Measurements from ENCODE around the gene PIGO. TPM values are rescaled to one million over a fixed set of nuclear protein-coding genes. Genes with fewer than 3 reads are reported as not detected.

Gene PIGO
- total and polyA plus RNA-seq, 12 donors, result 8.2 to 12.3 (median 10.3) TPM

- DNase-seq, result no peak
- H3K9me3 ChIP-seq, result no peaks in the 10 kb centered on the region
- intact Hi-C loops (cut with DNase I), result no loop called here
- no peak for TF ChIP-seq CTCF (IDR thresholded peaks at IDR 0.05)
- no peak overlapping the region for H3K27ac ChIP-seq
- 94 to 100% methylated on average over 2 of the region's 2 CpGs for WGBS, 2 donors
- no peak for ATAC-seq
- peaks cover 0 to 99% (median 48%) of the 10 kb centered on the region in 9 donors for H3K36me3 ChIP-seq
- no peaks in the 10 kb centered on the region for H3K27me3 ChIP-seq
- no peak overlapping the region for H3K4me3 ChIP-seq
- H3K4me1 ChIP-seq, result no peaks in the 10 kb centered on the region
Measured at GRCh38 chr9:35089434-35089833, 7.0 kb downstream of the PIGO start.

GRCh38 chr9:35085078-35085477 is 11.3 kb downstream of the PIGO start:
- TF ChIP-seq CTCF (IDR thresholded peaks at IDR 0.05), result no peak
- intact Hi-C loops (cut with DNase I), result no loop called here
- H3K27ac ChIP-seq, result no peak overlapping the region
- no peak for ATAC-seq
- H3K27me3 ChIP-seq, result no peaks in the 10 kb centered on the region
- peaks cover 0 to 56% (median 18%) of the 10 kb centered on the region in 9 donors for H3K36me3 ChIP-seq
- H3K4me3 ChIP-seq, result no peak overlapping the region
- H3K4me1 ChIP-seq, result peaks cover 0 to 7% (median 3%) of the 10 kb centered on the region in 9 donors
- 81 to 91% methylated on average over 2 of the region's 2 CpGs for WGBS, 2 donors
- no peaks in the 10 kb centered on the region for H3K9me3 ChIP-seq
- DNase-seq, result no peak

- TF ChIP-seq CTCF (IDR thresholded peaks at IDR 0.05), result peak in 1 of 9 donors; percentile 20
- peaks cover 0 to 23% (median 14%) of the 10 kb centered on the region in 9 donors for H3K4me1 ChIP-seq
- intact Hi-C loops (cut with DNase I), result loop anchor here in 1 of 10 donors (10.0 kb wide), 1 partner anchor 85 kb away; no protein-coding TSS in a partner anchor
- H3K27ac ChIP-seq, result peak within 1 kb of the TSS; percentile 12 to 83 (median 64)
- no peaks in the 10 kb centered on the region for H3K9me3 ChIP-seq
- no peaks in the 10 kb centered on the region for H3K27me3 ChIP-seq
- DNase-seq, result peak; percentile 90 to 91
- peak within 1 kb of the TSS; percentile 36 to 88 (median 71) for H3K4me3 ChIP-seq
- peak; percentile 96 to 98 (median 98) for ATAC-seq
- H3K36me3 ChIP-seq, result peaks cover 0 to 25% (median 0%) of the 10 kb centered on the region in 9 donors
- 0 to 1% methylated on average over 67 of the region's 67 CpGs for WGBS, 2 donors
Measured at GRCh38 chr9:35079426-35080341, 16.7 kb downstream of the PIGO start, which contains the start of gene FANCG. Gene FANCG (minus strand): TSS chr9:35079942. CDS start chr9:35079524, 418 bp downstream.

- Histone ChIP-seq H3K9me3 (no peaks in the 10 kb centered on the region), H3K4me1 (peaks cover 0 to 23% (median 14%) of the 10 kb centered on the region in 9 donors), H3K4me3 (peak overlapping the region; percentile 36 to 88 (median 71)), H3K36me3 (peaks cover 0 to 31% (median 0%) of the 10 kb centered on the region in 9 donors), H3K27ac (peak overlapping the region in 9 of 10 donors; percentile 55 to 83 (median 69)), H3K27me3 (no peaks in the 10 kb centered on the region)
- ATAC-seq (no peak), DNase-seq (no peak)
- intact Hi-C loops (cut with DNase I), result loop anchor here in 1 of 10 donors (10.0 kb wide), 1 partner anchor 84 kb away; no protein-coding TSS in a partner anchor
- TF ChIP-seq CTCF (IDR thresholded peaks at IDR 0.05), result no peak
- WGBS, 2 donors, result 5 to 8% methylated on average over 10 of the region's 10 CpGs
Measured at GRCh38 chr9:35079041-35079425, 17.4 kb downstream of the PIGO start.
